Measurements from ENCODE around the gene SLC25A25. TPM values are rescaled to one million over a fixed set of nuclear protein-coding genes. Genes with fewer than 3 reads are reported as not detected.

The SLC25A25 gene
- total and polyA plus RNA-seq, 2 of the 8 experiments (the other 6 are each of a cell fraction or from before 2014, with no cell fraction given) = 6.5 to 18.5 TPM

DNA sequence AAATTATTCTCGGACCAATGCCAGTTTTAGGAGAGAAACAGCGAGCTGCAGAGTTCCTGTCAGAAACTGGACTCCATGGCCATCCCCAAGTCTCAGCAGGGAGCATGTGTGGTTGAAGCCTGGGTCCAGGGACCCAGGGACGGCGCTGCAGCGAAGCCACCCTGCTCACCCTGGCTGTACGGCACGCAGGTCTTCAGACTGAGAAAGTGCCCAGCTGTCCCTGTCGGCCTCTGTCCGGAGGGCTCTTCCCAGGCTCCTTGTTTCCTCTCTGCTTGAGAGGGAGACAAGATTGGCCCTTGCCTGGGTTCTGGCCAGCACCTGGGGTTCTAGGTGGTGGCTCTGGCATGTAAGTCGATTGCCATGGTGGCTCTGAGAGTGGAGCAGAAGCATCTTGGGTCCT, 32.5 kb downstream of the SLC25A25 start (continued):
- no peak for TF ChIP-seq SIX5 (IDR thresholded peaks at IDR 0.05; ENCODE audit: low read depth, low read length)
